ENCODE measurements around the gene RSRC1. TPM values are rescaled to one million over a fixed set of nuclear protein-coding genes. Genes with fewer than 3 reads are reported as not detected.

The RSRC1 gene
- total and polyA plus RNA-seq, 2 of the 13 experiments (the other 11 are each of a cell fraction or from before 2014, with no cell fraction given): 4.9 to 63.0 TPM

GRCh38 chr3:158368271-158368670 lies 258.4 kb downstream of the RSRC1 start (continued):
- TF ChIP-seq NR2F6 (IDR thresholded peaks at IDR 0.05) (peak; percentile 67), NR2F6 (CRISPR knock-in tag; IDR thresholded peaks at IDR 0.05) (peak; percentile 77), KLF15 (CRISPR knock-in tag; IDR thresholded peaks at IDR 0.05; ENCODE audit: borderline replicate concordance) (no peak), KDM6A (CRISPR knock-in tag; IDR thresholded peaks at IDR 0.05; ENCODE audit: low read depth) (peak; percentile 86), CENPT (CRISPR knock-in tag; IDR thresholded peaks at IDR 0.05; ENCODE audit: low read depth) (no peak), MEIS2 (CRISPR knock-in tag; IDR thresholded peaks at IDR 0.05) (peak; percentile 84), FOXK2 (IDR thresholded peaks at IDR 0.05) (0 out of 2 replicates have a peak, but pooled peaks have one; percentile 41), ZFP41 (CRISPR knock-in tag; IDR thresholded peaks at IDR 0.05; ENCODE audit: borderline replicate concordance) (no peak), NFE2 (CRISPR knock-in tag; IDR thresholded peaks at IDR 0.05) (no peak), SAP130 (CRISPR knock-in tag; IDR thresholded peaks at IDR 0.05; ENCODE audit: low read depth) (peak; percentile 82), PLSCR1 (CRISPR knock-in tag; IDR thresholded peaks at IDR 0.05; ENCODE audit: borderline replicate concordance) (no peak), HOXA3 (CRISPR knock-in tag; IDR thresholded peaks at IDR 0.05) (peak; percentile 65; the same call in 1 of the 2 replicates), MZF1 (CRISPR knock-in tag; IDR thresholded peaks at IDR 0.05; ENCODE audit: borderline replicate concordance) (peak; percentile 96; the same call in 1 of the 2 replicates), TFE3 (CRISPR knock-in tag; IDR thresholded peaks at IDR 0.05) (peak; percentile 60; the same call in 1 of the 2 replicates), THRA (CRISPR knock-in tag; IDR thresholded peaks at IDR 0.05; ENCODE audit: borderline replicate concordance) (peak; percentile 62; the same call in 1 of the 2 replicates), GRHL1 (CRISPR knock-in tag; conservative IDR thresholded peaks at IDR 0.05) (no peak), FOXM1 (CRISPR knock-in tag; IDR thresholded peaks at IDR 0.05) (no peak), ZBTB33 (CRISPR knock-in tag; IDR thresholded peaks at IDR 0.05) (no peak), ZNF574 (CRISPR knock-in tag; IDR thresholded peaks at IDR 0.05) (peak; percentile 48; the same call in 1 of the 2 replicates)

Measured in HepG2 (cell line).